OCI-LY3 (cell line): ENCODE measurements around the gene GDF2.

Experiments
- CTCF ChIP-seq: fragments of 200-600, 300-600 bp; sonication (generic); IDR thresholded peaks from 2 replicates; pipeline ENCODE4 v1.5.1; 2014; ENCODE audit warnings: antibody characterized with exemption, low read length, low read depth
- EZH2phosphoT487 ChIP-seq: fragments of 200-600 bp; shearing (Covaris generic); IDR thresholded peaks from 2 replicates; pipeline ENCODE4 v1.6.1; 2018; ENCODE audit warnings: antibody characterized with exemption, mixed run types, low read depth

DNA sequence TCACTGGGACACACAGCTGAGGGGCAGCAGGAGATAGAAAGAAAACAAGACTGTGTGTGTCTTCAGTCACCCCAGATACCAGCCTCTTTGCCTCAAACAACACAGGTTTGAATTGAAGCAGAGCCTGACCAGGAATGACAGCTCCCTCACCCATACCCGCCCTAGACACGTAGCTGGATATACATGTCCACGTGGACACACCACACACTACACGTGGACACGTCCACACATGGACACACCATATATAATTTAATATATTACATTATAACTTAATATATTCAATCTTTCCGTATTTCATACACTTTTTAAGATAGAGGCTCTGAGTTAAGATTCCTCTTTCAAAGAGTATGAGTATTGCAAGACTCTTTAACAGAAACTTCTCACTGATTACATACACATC is 11.3 kb downstream of the GDF2 start:
- TF ChIP-seq CTCF: no peak
- TF ChIP-seq EZH2phosphoT487: no peak
